NT2/D1 (cell line): ENCODE measurements around the gene SNRPF.

Experiments used
- SUZ12 ChIP-seq: IDR thresholded peaks from 2 replicates; pipeline ENCODE4 v1.6.1; 2011; ENCODE audit not compliant: insufficient read length, insufficient read depth; ENCODE audit errors: extremely low read depth
- YY1 ChIP-seq: IDR thresholded peaks from 2 replicates; pipeline ENCODE4 v1.6.1; 2011; ENCODE audit not compliant: insufficient read length, insufficient read depth

GRCh38 chr12:95829395-95829794 is 29.4 kb upstream of the SNRPF start:
- TF ChIP-seq SUZ12 (no peak), YY1 (no peak)
